Esophagus squamous epithelium (tissue), 4 donors: Measurements from ENCODE around the gene NDUFB11.

Source experiments
- CTCF ChIP-seq, 6 experiments: fragments of 450-650 bp in 4 of 6; fragments of 200-600 bp in 2 of 6; sonication (generic) in 2 of 6; IDR thresholded peaks; one replicate each; pipeline ENCODE4 v1.5.1; 2016 to 2019; ENCODE audit warnings: antibody characterized with exemption in 6 of 6, mild to moderate bottlenecking in 4 of 6, moderate library complexity in 4 of 6
- POLR2A ChIP-seq, 4 donors: fragments of 450-650 bp; IDR thresholded peaks; one replicate each; pipeline ENCODE4 v1.6.1; 2017; ENCODE audit warnings: antibody characterized with exemption in 4 of 4, mild to moderate bottlenecking in 4 of 4, moderate library complexity in 3 of 4

GRCh38 chrX:47138171-47138570 is 6.3 kb downstream of the NDUFB11 start:
- no peak for TF ChIP-seq CTCF (IDR thresholded peaks at IDR 0.05)
- no peak for TF ChIP-seq POLR2A (IDR thresholded peaks at IDR 0.05)
